ENCODE measurements around the gene CCDC92. TPM values are rescaled to one million over a fixed set of nuclear protein-coding genes. Genes with fewer than 3 reads are reported as not detected.

CCDC92 gene
- total RNA-seq, 2 experiments from 2014 or later, result 14.8 to 16.2 TPM

DNA sequence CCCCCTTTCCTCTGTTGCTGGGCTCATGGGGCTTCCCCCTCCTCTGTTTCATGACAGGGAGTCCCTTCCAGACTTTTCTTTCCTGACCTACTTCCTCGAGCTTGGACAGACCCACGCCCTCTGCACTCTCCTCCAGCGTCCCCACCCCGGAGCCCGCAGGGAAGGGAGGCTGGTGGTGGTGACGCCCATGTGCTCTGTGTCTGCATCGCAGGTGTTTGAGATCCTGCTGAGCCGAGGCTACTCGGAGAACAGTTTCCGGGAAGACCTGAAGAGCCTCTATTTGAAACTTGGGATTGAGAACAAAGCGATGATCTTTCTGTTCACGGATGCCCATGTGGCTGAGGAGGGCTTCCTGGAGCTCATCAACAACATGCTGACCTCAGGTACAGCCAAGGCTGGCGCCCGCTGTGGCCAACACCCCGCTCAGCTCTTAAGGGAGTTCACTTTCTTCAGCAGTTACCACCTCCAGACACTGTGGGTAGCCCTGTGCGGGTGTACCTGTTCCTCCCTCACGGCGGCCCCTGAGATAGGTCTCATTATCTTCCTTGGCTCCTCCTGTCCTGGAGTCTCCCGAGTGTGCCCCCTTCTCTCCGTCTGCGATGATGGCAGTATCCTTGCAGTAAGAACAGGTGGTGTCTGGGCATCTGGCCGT is 85.6 kb downstream of the CCDC92 start:
- no peaks in the 10 kb centered on the region for H3K9me3 Mint-ChIP-seq (ENCODE audit: insufficient read depth)
- no peaks in the 10 kb centered on the region for H3K36me3 Mint-ChIP-seq (ENCODE audit: low read depth)
- DNase-seq (no peak), ATAC-seq (no peak)
- H3K4me3 Mint-ChIP-seq, result no peak overlapping the region
- CTCF ChIA-PET, result no interaction called here
- POLR2A ChIA-PET, result no interaction called here
- H3K27me3 Mint-ChIP-seq (ENCODE audit: low read depth), result peaks cover 17% of the 10 kb centered on the region
- H3K4me1 Mint-ChIP-seq (ENCODE audit: low read depth), result no peaks in the 10 kb centered on the region
- H3K27ac Mint-ChIP-seq, result no peak overlapping the region

- DNase-seq, result no peak
- Mint-ChIP-seq H3K36me3 (ENCODE audit: low read depth) (no peaks in the 10 kb centered on the region), H3K4me1 (ENCODE audit: low read depth) (no peaks in the 10 kb centered on the region), H3K27me3 (ENCODE audit: low read depth) (peaks cover 17% of the 10 kb centered on the region), H3K9me3 (ENCODE audit: insufficient read depth) (no peaks in the 10 kb centered on the region), H3K4me3 (no peak overlapping the region), H3K27ac (no peak overlapping the region)
- ATAC-seq, result no peak
- CTCF ChIA-PET, result no interaction called here
- POLR2A ChIA-PET, result no interaction called here
Observed at GRCh38 chr12:123886258-123886657, 86.4 kb downstream of the CCDC92 start.

Other genes with a start within 250 kb of the CCDC92 start
- under 1 TPM; 0.18 TPM for gene DNAH10, start 210.5 kb downstream of the CCDC92 start, total RNA-seq
- gene ZNF664, start 384 bp upstream of the CCDC92 start, total RNA-seq, result 10 to 100 TPM; 39.8 to 41.4 TPM

All from activated CD8-positive, alpha-beta T cell treated with anti-CD3 and anti-CD28 coated beads, Interleukin-2, amount 10 ng/mL, durations not matched to agents 7 days and 5 days (primary cell).